Colon (tissue), 2 donors: ENCODE results near the gene TMEM61.
"Not testable (repeated sequence)": the region's sequence is repeated elsewhere in the genome, so short reads cannot be mapped to it uniquely, and the experiment has no call there.

Experiments used
- FAIRE-seq: peaks from 2 replicates; lab custom pipeline; 2012; peaks lifted over from hg19 to GRCh38; lab: Jason Lieb, UNC
- donor health status: control.
- donor health status: control.

The TMEM61 gene

DNA sequence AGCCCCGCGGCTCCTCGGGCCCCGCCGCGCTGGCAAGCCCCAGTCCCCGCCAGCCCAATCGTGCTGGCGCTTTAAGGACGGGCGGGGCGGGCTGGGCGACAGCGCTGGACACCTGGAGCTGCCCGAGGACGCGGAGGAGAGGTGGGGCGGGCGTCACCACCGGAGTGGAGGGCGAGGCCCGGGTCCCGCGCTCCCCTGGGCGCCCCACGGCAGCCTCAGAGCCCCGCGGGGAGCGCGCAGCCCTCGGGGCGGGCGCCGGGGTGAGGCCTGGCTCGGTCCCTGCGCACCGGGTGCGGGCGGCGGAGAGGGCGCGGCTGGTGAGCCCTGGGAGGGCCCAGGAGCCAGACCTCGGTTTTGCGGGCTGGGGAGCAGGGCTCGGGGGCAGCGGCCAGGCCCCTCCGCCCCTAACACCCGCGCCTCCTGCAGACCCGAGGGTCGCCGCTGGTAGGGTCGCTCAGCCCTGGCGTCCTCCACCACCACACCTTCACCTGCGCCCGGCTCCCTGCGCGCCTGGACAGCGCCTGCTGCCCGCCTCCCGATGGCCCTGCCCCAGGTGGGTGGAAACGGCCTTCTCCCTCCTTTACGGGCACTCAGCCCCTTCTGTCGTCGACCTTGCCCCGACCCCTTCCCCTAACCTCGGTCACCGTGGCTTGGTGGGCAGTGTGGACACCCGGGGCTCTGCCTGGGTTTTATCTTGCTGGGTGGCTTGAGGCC is at the start of gene TMEM61:
TMEM61 (plus strand) TSS at position 101 of the 714 bp plus-strand sequence; CDS start at position 539, 438 bp downstream.
- FAIRE-seq, result no peak

DNA sequence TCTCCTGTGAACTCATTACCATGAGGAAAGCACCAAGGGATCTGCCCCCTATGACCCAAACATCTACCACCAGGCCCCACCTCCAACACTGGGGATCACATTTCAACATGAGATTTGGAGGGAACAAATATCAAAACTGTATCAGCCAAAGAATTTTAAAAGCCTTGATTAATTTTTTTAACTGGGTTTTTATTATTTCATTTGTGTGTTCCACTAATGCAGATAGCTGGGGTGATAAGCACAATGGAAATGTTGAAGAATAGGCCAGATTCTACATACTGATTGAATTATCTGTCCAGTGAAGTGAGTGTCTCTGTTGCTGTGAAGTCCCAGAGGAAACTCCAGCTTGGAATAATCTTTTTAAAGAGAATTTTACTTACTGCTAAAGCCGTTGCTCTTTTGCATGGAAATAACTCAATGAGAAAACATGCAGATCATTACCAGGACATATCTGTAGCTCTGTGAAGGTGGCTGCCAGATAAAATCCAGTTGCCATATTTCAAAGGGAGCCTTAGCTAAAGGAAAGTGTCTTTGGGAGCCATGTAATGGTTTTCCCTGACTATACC is 49.1 kb upstream of the TMEM61 start:
- FAIRE-seq, result no peak

DNA sequence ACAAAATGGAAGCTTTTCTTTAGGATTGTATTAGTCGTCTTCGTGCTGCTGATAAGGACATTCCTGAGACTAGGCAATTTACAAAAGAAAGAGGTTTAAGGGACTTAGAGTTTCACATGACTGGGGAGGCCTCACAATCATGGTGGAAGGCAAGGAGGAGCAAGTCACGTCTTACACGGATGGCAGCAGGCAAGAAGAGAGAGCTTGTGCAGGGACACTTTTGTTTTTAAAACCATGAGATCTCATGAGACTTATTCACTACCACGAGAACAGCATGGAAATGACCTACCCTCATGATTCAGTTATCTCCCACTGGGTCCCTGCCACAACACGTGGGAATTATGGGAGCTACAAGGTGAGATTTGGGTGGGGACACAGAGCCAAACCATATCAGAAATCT is 46.3 kb upstream of the TMEM61 start:
- not testable (repeated sequence) for FAIRE-seq

DNA sequence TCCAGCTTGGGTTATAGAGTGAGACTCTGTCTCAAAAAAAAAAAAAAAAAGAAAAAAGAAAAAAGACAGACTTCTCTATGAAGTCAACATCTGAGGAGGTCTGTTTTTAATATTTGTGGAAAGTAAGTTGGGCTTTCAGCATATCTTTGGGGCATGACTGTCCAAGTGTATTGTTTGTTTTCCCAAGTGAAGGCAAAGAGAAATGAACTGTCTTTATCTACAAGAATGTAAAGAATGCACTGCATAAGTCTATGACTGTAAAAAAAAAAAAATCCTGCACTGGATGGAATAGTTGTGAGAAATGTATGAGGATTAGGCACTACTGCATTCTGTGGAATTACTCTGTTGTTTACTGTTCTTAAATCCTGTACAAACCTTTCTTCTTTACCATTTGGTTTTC is 45.6 kb upstream of the TMEM61 start:
- FAIRE-seq, result no peak

DNA sequence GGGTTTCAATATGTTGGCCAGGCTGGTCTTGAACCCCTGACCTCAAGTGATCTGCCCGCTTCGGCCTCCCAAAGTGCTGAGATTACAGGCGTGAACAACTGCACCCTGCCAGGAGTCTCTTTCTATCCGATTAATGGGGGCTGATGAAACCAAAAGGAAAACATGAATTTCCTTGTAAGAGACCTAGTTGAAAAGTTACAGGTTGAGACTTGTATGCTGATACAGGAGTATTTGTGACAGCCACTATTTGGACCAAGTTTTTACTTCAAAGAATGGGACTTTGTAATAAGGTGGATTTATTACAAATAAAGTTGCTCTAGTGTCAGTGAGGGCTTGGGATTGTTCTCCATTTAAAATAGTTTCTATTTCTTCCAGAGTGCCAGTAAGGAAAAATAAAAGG is 43.6 kb upstream of the TMEM61 start:
- FAIRE-seq, result no peak

DNA sequence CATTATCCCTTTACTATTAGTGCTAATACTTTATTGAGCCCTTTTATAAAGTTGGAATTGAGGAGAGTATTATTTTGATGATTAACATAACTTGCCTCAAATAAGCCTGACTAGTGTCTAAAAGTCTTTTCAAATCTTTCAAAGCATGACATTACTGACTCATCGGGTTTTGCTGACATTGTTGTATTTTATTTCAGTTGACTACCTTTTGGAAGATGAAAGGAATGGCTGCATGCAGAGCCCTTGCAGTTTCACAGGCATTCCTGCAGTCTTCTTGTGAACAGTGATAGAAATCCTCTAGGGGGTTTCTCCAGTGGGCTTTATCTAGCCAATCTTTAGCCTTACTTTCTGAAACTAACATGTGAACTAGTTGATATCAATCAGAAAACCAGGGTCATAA is 43.0 kb upstream of the TMEM61 start:
- no peak for FAIRE-seq

DNA sequence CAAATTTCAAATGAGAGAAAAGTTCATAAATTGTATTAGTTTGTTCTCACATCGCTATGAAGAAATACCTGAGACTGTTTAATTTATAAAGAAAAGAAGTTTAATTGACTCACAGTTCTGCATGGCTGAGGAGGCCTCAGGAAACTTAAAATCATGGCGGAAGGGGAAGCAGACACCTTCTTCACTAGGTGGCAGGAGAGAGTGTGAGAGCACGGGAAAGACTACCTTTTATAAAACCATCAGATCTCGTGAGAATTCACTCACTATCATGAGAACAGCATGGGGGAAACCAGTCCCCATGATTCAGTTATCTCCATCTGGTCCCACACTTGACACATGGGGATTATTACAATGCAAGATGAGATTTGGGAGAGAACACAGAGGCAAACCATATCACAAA is 41.5 kb upstream of the TMEM61 start:
- FAIRE-seq, result not testable (repeated sequence)

DNA sequence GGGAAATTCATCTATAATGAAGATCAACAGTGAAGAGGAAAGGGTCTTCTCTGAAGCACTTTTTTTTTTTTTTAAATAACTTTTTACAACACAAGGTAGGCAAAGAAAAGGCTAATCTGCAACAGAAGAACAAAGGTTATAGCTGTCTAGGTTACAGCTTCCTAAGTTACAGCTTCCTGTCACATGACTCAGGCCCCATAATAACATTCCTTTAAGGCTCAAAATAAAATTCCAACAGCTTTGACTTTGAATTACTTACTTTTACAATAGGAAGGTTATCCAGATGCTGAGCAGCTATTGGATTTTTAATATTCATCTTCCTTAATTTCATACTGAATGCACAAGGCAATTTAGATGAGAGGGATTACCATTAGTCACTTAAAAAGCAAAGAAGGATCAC is 40.4 kb upstream of the TMEM61 start:
- peak; percentile 21 for FAIRE-seq

DNA sequence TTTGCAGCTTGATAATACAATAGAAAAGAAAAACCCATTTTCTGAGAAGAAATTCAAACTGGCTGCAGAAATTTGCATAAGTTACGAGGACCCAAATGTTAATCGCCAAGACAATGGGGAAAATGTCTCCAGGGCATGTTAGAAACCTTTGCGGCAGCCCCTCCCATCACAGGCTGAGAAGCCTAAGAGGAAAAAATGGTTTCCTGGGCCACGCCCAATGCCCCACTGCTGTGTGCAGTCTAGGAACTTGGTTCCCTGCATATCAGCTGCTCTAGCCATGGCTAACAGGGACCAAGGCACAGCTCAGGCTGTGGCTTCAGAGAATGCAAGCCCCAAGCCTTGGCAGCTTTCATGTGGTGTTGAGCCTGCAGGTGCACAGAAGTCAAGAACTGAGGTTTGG is 37.5 kb upstream of the TMEM61 start:
- FAIRE-seq, result no peak

DNA sequence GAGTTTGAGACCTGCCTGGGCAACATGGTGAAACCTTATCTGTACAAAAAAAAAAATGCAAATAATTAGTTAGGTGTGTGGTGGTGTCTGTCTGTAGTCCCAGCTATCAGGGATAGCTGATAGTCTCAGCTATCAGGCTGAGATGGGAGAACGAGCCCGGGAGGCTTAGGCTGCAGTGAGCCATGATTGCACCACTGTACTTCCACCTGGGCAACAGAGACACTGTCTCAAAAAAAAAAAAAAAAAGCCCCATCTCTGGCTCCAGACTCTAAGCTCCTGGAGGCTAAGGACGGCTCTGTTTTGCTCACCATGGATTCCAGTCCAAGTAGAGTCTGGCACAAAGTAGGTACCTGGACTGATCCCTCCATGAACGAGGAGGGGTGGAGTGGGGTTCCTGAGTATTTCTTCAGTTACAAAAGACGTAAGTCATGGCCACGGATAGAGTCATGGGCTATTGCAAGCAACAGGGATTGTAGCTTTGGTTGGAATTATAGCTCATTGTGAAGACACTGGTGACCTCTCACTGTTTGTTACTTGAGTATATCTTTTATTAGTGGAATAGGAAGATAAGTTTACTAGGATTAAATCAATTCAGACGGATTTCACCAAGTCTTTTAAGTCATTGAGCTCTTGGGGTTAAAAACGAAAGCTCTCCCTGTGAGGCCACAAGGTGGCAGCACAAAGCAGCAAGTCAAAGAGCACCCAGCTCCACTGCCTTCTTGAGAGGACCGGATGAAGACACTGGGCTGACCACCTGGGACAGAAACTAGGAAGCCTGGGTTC is 35.6 kb upstream of the TMEM61 start:
- FAIRE-seq, result no peak

DNA sequence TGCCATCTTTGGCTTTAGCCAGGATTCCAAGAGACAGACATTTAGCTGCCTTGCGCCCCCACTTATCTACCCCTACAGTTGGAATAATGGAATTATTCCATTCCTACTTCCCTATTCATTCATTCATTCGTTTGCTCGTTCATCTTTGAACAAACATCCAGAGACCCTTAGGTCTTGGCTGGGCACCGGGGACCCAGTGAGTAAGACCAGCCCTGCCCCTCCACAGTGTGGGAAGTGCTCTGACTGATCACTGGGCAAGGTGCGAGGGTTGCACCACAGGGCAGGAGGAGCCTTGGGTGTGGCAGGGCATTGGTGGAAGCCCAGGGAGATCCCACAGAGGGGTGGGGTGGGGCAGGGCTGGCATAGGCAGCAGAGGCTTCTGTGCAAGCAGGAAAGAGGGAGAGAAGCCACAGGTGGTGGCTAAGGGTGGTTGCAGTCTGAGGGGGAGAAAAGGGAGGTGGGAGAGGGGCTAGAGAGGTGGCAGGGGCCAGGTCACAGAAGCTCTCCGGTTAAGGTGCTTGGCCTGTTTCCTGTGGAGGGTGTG is 35.0 kb upstream of the TMEM61 start:
- no peak for FAIRE-seq

DNA sequence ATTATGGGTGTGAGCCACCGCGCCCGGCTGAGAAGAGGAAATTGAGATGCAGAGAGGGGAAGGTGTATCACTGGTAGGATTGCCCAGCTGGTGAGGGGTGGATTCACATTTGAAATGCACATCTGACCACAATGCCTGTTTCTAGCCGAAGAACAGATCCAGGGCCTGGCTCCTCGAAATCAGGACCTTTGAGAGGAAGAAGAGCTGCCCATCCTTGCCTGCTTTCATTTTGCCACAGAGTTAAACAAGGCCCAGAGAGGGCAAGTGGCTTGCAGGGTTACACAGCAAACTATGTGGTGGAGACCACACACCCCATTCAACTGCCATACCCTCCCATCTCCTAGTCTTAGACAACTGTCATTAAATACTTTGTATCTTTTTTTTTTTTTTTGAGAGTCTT is 32.9 kb upstream of the TMEM61 start:
- no peak for FAIRE-seq

DNA sequence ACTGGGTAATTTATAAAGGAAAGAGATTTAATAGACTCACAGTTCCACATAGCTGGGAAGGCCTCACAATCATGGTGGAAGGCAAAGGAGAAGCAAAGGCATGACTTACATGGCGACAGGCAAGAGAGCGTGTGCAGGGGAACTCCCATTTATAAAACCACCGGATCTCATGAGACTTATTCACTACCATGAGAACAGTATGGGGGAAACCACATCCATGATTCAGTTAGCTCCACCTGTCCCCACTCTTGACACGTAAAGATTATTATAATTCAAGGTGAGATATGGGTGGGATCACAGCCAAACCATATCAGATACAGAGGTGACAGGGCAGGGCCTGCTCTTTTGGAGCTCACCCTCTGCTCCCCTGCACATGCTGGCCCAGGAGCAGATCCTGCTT is 31.4 kb upstream of the TMEM61 start:
- no peak for FAIRE-seq

DNA sequence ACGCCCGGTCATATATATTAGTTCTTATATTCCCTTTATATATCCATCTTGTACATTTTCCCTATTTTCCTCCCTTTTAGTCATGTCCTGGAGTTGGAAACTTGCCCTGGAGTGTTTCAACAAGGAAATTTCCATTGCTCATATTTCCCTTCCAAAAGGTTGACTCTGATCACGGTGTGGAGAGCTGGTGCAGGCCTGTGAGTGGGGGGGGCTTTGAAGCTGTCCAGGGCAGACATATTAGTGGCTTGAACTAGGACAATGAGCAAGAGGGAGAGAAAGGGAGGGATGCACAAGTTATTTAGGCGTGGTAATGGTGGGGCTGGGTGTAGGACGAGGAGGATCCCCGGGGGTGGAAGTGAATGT is 30.4 kb upstream of the TMEM61 start:
- no peak for FAIRE-seq

DNA sequence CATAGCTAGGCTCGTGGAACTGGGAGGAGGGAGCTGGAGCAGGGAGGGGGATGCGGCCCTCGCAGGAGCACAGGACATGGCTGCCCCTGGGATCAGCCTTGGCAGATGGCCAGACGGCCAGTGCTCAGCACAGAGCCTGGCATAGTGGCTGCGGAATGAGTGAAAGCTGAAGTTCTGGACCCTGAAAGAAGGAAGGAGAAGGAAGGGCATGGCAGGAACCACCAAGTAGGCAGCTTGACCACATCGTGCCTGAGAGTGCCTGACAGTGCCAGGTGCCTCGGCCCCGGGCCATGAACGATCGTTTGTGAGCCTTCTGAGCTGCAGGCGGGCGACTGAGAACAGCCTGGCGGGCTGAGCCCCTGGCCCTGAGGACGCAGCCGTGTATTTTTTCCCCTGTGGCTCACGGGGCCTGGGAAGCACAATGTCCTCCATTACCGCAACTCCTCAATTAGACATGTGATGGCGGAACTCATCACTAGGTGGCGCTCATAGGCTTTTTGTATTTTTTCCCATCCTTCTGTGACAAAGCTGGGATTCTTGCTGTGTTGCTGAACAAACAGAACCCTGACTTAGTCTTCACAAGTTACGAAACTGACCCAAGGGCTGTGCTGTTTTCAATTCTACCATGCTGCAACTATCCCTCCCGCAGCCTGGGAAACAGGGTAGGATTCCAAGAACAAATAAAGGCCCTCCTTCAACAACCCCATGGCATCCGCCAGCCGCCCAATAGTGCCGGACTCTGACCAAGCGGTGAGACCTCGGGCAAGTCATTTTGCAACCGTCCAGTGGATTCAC is 29.9 kb upstream of the TMEM61 start:
- FAIRE-seq, result no peak

DNA sequence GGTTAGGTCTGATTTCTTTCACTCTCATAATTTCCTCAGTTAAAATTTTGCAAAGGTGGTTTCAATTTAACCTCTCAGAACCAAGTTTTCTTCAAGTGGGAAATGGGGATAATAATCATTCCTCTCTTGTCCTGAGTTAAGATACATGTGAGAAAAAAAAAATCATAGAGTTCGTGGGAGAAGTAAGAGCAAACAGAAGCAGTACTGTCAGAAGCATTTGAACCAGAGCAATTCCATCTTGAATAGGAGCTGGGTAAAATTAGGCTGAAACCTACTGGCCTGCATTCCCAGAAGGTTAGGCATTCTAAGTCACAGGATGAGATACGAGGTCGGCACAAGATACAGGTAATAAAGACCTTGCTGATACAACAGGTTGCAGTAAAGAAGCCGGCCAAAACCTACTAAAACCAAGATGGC is 28.6 kb upstream of the TMEM61 start:
- no peak for FAIRE-seq

DNA sequence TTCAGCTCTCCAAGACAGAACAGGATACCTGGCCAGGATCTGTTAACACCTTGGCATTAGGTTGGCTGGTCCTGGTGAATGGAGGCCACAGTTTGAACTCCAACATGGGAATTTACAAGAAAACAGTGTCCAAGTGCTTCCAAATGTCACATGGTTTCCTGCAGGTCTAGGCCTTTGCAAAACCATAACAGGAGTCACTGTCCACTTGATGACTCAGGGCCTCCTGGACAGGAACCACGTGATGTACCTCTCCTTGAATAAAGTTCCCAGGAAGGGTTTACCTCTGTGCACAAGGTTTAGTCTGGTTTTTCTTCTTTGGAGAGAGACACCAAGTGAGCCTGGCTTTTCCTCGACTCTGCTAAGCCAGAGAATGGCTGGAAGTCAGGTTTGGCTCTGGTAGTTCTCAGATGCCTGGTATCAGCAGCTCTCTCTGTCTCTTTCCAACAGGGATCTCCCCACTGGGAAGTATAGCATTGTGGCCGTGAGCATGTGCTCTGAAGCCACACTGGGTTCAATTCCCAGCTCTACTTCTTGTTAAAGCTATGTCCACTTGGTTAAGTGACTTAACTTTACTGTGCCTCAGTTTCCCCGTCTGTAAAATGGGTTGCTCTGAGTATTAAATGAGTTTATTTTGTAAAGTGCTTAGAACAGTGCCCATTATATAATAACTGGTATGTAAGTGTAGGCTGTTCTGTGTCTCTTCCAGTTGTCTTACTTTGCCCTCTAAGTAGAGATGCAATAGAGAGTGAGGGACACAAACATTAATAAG is 27.3 kb upstream of the TMEM61 start:
- FAIRE-seq, result no peak

DNA sequence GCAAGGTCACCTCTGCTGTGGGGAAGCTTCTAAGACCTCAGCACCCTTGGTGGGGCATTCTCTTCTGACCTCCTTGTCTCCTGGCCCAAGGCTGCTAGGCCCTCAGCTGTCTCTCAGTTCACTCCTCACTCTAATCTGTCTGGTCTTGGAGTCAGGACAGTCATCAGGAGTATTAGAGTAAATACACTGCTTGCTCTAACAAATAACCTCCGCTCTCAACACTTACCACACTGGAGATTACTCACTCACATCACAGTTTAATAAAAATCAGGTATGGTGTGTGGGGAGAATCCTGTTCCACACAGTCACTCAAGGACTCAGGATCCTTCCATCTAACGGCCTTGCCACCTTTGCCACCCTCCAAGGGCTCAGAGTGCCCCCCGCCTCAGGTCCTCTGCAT is 26.6 kb upstream of the TMEM61 start:
- FAIRE-seq, result no peak

DNA sequence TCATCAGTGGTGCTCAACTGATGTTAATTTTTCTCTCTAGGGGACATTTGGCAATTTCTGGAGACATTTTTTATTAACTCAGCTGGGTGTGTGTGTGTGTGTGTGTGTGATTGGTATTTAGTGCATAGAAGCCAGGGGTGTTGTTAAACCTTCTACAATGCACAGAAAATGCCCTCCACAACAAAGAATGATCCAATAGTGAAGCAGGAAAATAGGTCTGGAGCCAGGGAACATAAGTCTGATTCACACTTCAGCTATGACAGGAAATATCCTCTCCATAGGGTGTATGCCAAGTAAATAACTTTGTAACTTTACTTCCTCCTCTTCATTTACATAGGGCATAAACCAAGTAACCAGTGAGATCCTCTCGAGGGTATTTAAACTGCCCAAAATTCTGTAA is 25.1 kb upstream of the TMEM61 start:
- FAIRE-seq, result no peak

DNA sequence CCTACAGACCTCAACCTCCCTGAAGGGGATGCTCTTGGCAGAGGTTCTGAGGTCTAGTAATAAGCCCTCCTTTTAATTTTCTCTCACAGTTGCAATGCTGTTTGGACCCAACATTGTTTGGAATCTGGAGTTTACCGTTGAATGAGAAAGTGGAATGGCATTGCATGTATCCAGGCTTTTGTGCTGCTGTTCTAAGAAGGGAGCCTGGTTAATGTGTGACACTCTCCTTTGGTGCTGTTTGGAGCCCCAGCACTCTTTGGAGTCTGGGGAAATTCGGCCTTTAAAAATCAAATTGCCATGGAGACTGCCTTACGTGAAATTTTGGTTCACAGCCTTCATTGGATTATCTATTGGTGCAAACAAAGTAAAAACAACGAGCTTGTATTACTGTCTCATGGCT is 23.7 kb upstream of the TMEM61 start:
- FAIRE-seq, result no peak

DNA sequence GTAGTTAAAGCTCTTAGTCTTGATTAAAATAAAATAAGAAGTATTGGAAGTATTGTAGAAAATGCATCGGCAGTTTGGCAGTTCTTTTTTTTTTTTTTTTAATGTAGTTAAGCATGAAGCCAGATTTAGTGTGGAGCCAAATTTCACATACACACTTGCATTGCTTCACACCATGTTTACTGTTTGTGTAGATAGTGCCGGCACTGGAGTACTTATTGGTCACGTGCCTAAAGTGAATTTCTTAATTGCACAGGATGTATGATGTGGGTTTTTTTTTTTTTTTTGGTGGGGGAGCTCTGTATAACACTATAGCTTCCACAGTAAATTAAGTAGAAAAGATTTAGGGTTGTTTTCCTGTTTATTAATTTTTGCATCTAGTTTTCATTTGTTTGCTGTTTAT is 21.2 kb upstream of the TMEM61 start:
- FAIRE-seq, result no peak
